A172 (cell line): Measurements from ENCODE around the gene MUC5B. TPM values are rescaled to one million over a fixed set of nuclear protein-coding genes. Genes with fewer than 3 reads are reported as not detected.
"Not testable (repeated sequence)": the region's sequence is repeated elsewhere in the genome, so short reads cannot be mapped to it uniquely, and the experiment has no call there.

ENCODE experiments used
- DNase-seq: peaks from one replicate; pipeline ENCODE4 v3.0.0-alpha.2; 2015; ENCODE audit warnings: low spot score
- total RNA-seq: library from RNA; depleted of rRNA; stranded (reverse); fragments of >200 nt; shearing (Covaris generic); gene quantifications from 2 replicates; pipeline ENCODE4 v1.2.3, GENCODE V29; 2014; rRNA removed

The MUC5B gene
- total RNA-seq, result not detected in 2 replicates

GRCh38 chr11:1222491-1223345, at the start of gene MUC5B:
MUC5B (plus strand) TSS chr11:1223066; CDS start chr11:1223124, 58 bp downstream.
- no peak for DNase-seq

GRCh38 chr11:1173396-1173795, 49.5 kb upstream of the MUC5B start:
- DNase-seq, result not testable (repeated sequence)

GRCh38 chr11:1174441-1175370, 48.2 kb upstream of the MUC5B start:
- no peak for DNase-seq

- no peak for DNase-seq
Observed at GRCh38 chr11:1175461-1176223, 47.2 kb upstream of the MUC5B start.

- no peak for DNase-seq
Observed at GRCh38 chr11:1176224-1177019, 46.4 kb upstream of the MUC5B start.

- no peak for DNase-seq
Observed at GRCh38 chr11:1177020-1177770, 45.7 kb upstream of the MUC5B start.

- no peak for DNase-seq
Observed at GRCh38 chr11:1177771-1178090, 45.1 kb upstream of the MUC5B start.

GRCh38 chr11:1178201-1178885, 44.5 kb upstream of the MUC5B start:
- DNase-seq, result no peak

- no peak for DNase-seq
Observed at GRCh38 chr11:1178906-1179305, 44.0 kb upstream of the MUC5B start.

- DNase-seq, result no peak
Observed at GRCh38 chr11:1179641-1180040, 43.2 kb upstream of the MUC5B start.

GRCh38 chr11:1180171-1180570, 42.7 kb upstream of the MUC5B start:
- DNase-seq, result no peak

- DNase-seq, result no peak
Observed at GRCh38 chr11:1180947-1181391, 41.9 kb upstream of the MUC5B start.

- DNase-seq, result no peak
Observed at GRCh38 chr11:1181420-1181819, 41.4 kb upstream of the MUC5B start.

- no peak for DNase-seq
Observed at GRCh38 chr11:1181853-1182535, 40.9 kb upstream of the MUC5B start.

- not testable (repeated sequence) for DNase-seq
Observed at GRCh38 chr11:1184139-1184538, 38.7 kb upstream of the MUC5B start.

GRCh38 chr11:1188451-1189130, 34.3 kb upstream of the MUC5B start:
- not testable (repeated sequence) for DNase-seq

GRCh38 chr11:1189816-1190215, 33.0 kb upstream of the MUC5B start:
- not testable (repeated sequence) for DNase-seq

- not testable (repeated sequence) for DNase-seq
Observed at GRCh38 chr11:1191786-1192470, 30.9 kb upstream of the MUC5B start.
